DND-41 (cell line): Measurements from ENCODE around the gene COL8A1.

ENCODE experiments used
- CTCF ChIP-seq: IDR thresholded peaks from 2 replicates; pipeline ENCODE4 v1.5.1; 2012; ENCODE audit warnings: borderline replicate concordance, low read length, moderate library complexity, mild to moderate bottlenecking; ENCODE audit not compliant: poor library complexity, severe bottlenecking; ENCODE audit errors: extremely low read depth
- EZH2 ChIP-seq: IDR thresholded peaks from 3 replicates; pipeline ENCODE4 v1.6.1; 2012; ENCODE audit warnings: borderline replicate concordance, low read depth, mild to moderate bottlenecking, moderate library complexity, low read length, inconsistent platforms; ENCODE audit not compliant: severe bottlenecking

DNA sequence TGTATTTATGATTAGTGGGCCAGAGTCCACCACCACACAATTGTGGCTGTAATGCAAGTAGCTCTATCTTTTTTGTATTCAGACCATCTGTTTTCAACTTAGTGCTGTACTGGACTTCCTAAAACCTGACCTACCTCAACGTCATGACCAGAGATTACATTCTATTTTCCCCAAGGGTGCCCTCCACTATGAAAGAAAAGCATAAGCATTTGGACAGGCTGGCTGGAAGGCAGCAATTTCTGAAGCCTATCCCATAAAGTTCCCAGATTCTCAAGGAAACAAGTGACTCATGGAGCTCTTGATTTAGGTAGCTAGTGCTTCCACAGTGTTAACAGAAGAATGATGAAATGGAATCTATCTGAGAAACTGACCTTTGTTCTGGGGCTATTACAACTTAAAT, 75.8 kb downstream of the COL8A1 start:
- no peak for TF ChIP-seq CTCF
- no peak for TF ChIP-seq EZH2
